HG03342 (cell line): ENCODE measurements around the gene GPC6.

Experiments used
- ATAC-seq: cut with Tn5 transposase; IDR thresholded peaks from one replicate; pipeline ENCODE4 v1.9.1; 2021; ENCODE audit warnings: mild to moderate bottlenecking, moderate library complexity; ENCODE audit not compliant: unreplicated experiment

The GPC6 gene

GRCh38 chr13:93882086-93882651 lies 655.6 kb downstream of the GPC6 start:
- no peak for ATAC-seq

- ATAC-seq: no peak
Observed at GRCh38 chr13:93889430-93889951, 662.9 kb downstream of the GPC6 start.

- ATAC-seq: no peak
Observed at GRCh38 chr13:93899981-93900380, 673.4 kb downstream of the GPC6 start.

GRCh38 chr13:93900731-93901130 lies 674.1 kb downstream of the GPC6 start:
- ATAC-seq: no peak

GRCh38 chr13:93903909-93904308 lies 677.3 kb downstream of the GPC6 start:
- ATAC-seq: no peak

GRCh38 chr13:93915269-93915809 lies 688.7 kb downstream of the GPC6 start:
- ATAC-seq: no peak

GRCh38 chr13:93922063-93922855 lies 695.7 kb downstream of the GPC6 start:
- ATAC-seq: no peak

- no peak for ATAC-seq
Observed at GRCh38 chr13:93925990-93926389, 699.4 kb downstream of the GPC6 start.

- ATAC-seq: no peak
Observed at GRCh38 chr13:93926425-93926824, 699.8 kb downstream of the GPC6 start.

GRCh38 chr13:93927431-93927830 lies 700.8 kb downstream of the GPC6 start:
- no peak for ATAC-seq

GRCh38 chr13:93932901-93933300 lies 706.3 kb downstream of the GPC6 start:
- ATAC-seq: no peak

GRCh38 chr13:93936901-93937300 lies 710.3 kb downstream of the GPC6 start:
- ATAC-seq: no peak

GRCh38 chr13:93941444-93941843 lies 714.8 kb downstream of the GPC6 start:
- ATAC-seq: no peak

GRCh38 chr13:93942016-93942415 lies 715.4 kb downstream of the GPC6 start:
- no peak for ATAC-seq

GRCh38 chr13:93945621-93946020 lies 719.0 kb downstream of the GPC6 start:
- no peak for ATAC-seq

- ATAC-seq: no peak
Observed at GRCh38 chr13:93946994-93947393, 720.4 kb downstream of the GPC6 start.

- no peak for ATAC-seq
Observed at GRCh38 chr13:93947651-93948050, 721.0 kb downstream of the GPC6 start.

GRCh38 chr13:93948162-93948922 lies 721.7 kb downstream of the GPC6 start:
- ATAC-seq: no peak

GRCh38 chr13:93951108-93951507 lies 724.5 kb downstream of the GPC6 start:
- ATAC-seq: no peak

- ATAC-seq: no peak
Observed at GRCh38 chr13:93951951-93952350, 725.3 kb downstream of the GPC6 start.

GRCh38 chr13:93953841-93954240 lies 727.2 kb downstream of the GPC6 start:
- ATAC-seq: no peak
